Activated CD4-positive, alpha-beta T cell treated with anti-CD3 and anti-CD28 coated beads for 48 hours (primary cell): ENCODE data around the gene PPP3CB.

ENCODE experiments used
- DNase-seq: peaks from one replicate; pipeline ENCODE4 v3.0.0-alpha.2; 2020

PPP3CB gene

GRCh38 chr10:73495884-73496674, at the start of gene PPP3CB:
TSS of gene PPP3CB (minus strand) at chr10:73496024. CDS start at chr10:73495889, 135 bp downstream.
- DNase-seq: peak; percentile 93

- no peak for DNase-seq
Measured at GRCh38 chr10:73545357-73545756, 49.5 kb upstream of the PPP3CB start.

GRCh38 chr10:73537709-73538108, 41.9 kb upstream of the PPP3CB start:
- DNase-seq: no peak

- DNase-seq: no peak
Measured at GRCh38 chr10:73537288-73537687, 41.5 kb upstream of the PPP3CB start.

GRCh38 chr10:73534857-73535256, 39.0 kb upstream of the PPP3CB start:
- DNase-seq: no peak

GRCh38 chr10:73529089-73529832, 33.4 kb upstream of the PPP3CB start:
- DNase-seq: peak; percentile 43

GRCh38 chr10:73522263-73522662, 26.4 kb upstream of the PPP3CB start:
- no peak for DNase-seq

GRCh38 chr10:73519336-73519735, 23.5 kb upstream of the PPP3CB start:
- DNase-seq: no peak

- no peak for DNase-seq
Measured at GRCh38 chr10:73517166-73517888, 21.5 kb upstream of the PPP3CB start.

GRCh38 chr10:73512207-73512743, 16.5 kb upstream of the PPP3CB start:
- DNase-seq: no peak

- DNase-seq: no peak
Measured at GRCh38 chr10:73509695-73510094, 13.9 kb upstream of the PPP3CB start.

GRCh38 chr10:73506491-73506890, 10.7 kb upstream of the PPP3CB start:
- no peak for DNase-seq

GRCh38 chr10:73506074-73506473, 10.2 kb upstream of the PPP3CB start:
- no peak for DNase-seq

- DNase-seq: no peak
Measured at GRCh38 chr10:73503037-73503436, 7.2 kb upstream of the PPP3CB start.

GRCh38 chr10:73501651-73502050, 5.8 kb upstream of the PPP3CB start:
- DNase-seq: no peak

- no peak for DNase-seq
Measured at GRCh38 chr10:73497623-73498022, 1.8 kb upstream of the PPP3CB start.

- DNase-seq: peak; percentile 90
Measured at GRCh38 chr10:73495226-73495883, 469 bp downstream of the PPP3CB start.

GRCh38 chr10:73494877-73495225, 973 bp downstream of the PPP3CB start:
- no peak for DNase-seq

- DNase-seq: no peak
Measured at GRCh38 chr10:73494213-73494612, 1.6 kb downstream of the PPP3CB start.

- no peak for DNase-seq
Measured at GRCh38 chr10:73493781-73494180, 2.0 kb downstream of the PPP3CB start.

GRCh38 chr10:73486601-73487000, 9.2 kb downstream of the PPP3CB start:
- no peak for DNase-seq

GRCh38 chr10:73485320-73485719, 10.5 kb downstream of the PPP3CB start:
- DNase-seq: no peak

- DNase-seq: no peak
Measured at GRCh38 chr10:73480158-73480557, 15.7 kb downstream of the PPP3CB start.
